ENCODE data around the gene MTUS2. TPM values are rescaled to one million over a fixed set of nuclear protein-coding genes. Genes with fewer than 3 reads are reported as not detected.

MTUS2 gene
- total and polyA plus RNA-seq, 9 of the 15 experiments (the other 6 are each of a cell fraction or from before 2014, with no cell fraction given): 0.01 to 0.28 (median 0.06) TPM; not detected in 1

- Histone ChIP-seq H3K36me3 (ENCODE audit: control insufficient read depth, insufficient read depth, low read length) (no peaks in the 10 kb centered on the region), H3K4me2 (ENCODE audit: insufficient read depth, low read length) (no peak overlapping the region), H4K20me1 (replicated peaks; ENCODE audit: control insufficient read depth, insufficient read depth, low read length) (no peaks in the 10 kb centered on the region), H3K4me3 (no peak overlapping the region), H3K9me1 (ENCODE audit: control insufficient read depth, insufficient read depth, low read length) (no peaks in the 10 kb centered on the region), H3K79me2 (ENCODE audit: control insufficient read depth, insufficient read depth, low read length) (no peaks in the 10 kb centered on the region), H3K27me3 (ENCODE audit: control insufficient read depth in 2 of 2, insufficient read depth in 2 of 2, low read length in 2 of 2) (peaks cover 0 to under 1% of the 10 kb centered on the region in 2 experiments; a peak in 1 of 5 replicates), H3K9me3 (replicated peaks; ENCODE audit: control insufficient read depth, insufficient read depth, low read depth, low read length) (no peaks in the 10 kb centered on the region), H3K27ac (ENCODE audit: extremely low read depth, low read depth, low read length) (no peak overlapping the region), H3K9ac (ENCODE audit: insufficient read depth in 1 of 2, low read depth in 2 of 2, low read length in 2 of 2) (no peak overlapping the region), H2AFZ (ENCODE audit: low read depth, low read length) (no peak overlapping the region), H3K4me1 (replicated peaks in 1 of 2; ENCODE audit: control insufficient read depth in 2 of 2, insufficient read depth in 2 of 2, low read length in 2 of 2) (no peaks in the 10 kb centered on the region)
- ChIA-PET CTCF (ENCODE audit: low intra/inter-chr PET ratio) (no interaction called here), POLR2A (interaction anchor here (0.6 kb wide), 1 partner anchor 14 kb away, joined by 3 read pairs; no protein-coding TSS in a partner anchor)
- intact Hi-C loops (cut with micrococcal nuclease) (no loop called here), in situ Hi-C loops (cut with MboI) (no loop called here)
- FAIRE-seq (no peak), DNase-seq (ENCODE audit: extremely low read depth in 1 of 4, low spot score in 3 of 4) (no peak), ATAC-seq (no peak)
- no TSS peak for BruUV-seq (replicated peaks)
- TF ChIP-seq WHSC1 (IDR thresholded peaks at IDR 0.05; ENCODE audit: low read length) (no peak), STAG1 (CRISPR knock-in tag; IDR thresholded peaks at IDR 0.05; ENCODE audit: borderline replicate concordance) (no peak), TFE3 (CRISPR knock-in tag; IDR thresholded peaks at IDR 0.05) (no peak)
- 0% methylated on average over 5 of the region's 5 CpGs for WGBS (ENCODE audit: insufficient coverage, low coverage, missing lambda C conversion rate)
Measured at GRCh38 chr13:29287237-29287636, 467.1 kb downstream of the MTUS2 start.

DNA sequence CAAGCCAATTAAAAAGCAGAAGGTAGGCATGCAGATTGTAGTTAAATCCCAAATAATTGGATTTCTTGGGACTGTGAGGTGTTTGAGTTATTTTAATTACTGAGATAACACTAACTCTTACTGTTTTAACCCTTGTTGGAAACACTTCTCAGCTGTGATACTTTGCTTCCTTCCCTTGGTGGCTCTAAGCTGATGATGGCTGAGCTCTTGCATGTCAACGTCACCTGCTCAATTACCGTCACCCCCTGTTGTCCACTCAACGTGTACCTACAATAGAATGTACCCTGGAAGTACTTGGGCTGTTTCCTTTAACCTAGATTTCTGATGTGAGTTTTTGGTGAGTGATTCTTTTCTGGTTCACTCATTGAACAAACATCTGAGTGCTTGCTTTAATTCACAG, 471.9 kb downstream of the MTUS2 start:
- no peak overlapping the region for H3K4me3 ChIP-seq
- in situ Hi-C loops (cut with MboI): no loop called here
- H3K27me3 ChIP-seq (ENCODE audit: control insufficient read depth in 2 of 2, insufficient read depth in 2 of 2, low read length in 2 of 2): no peaks in the 10 kb centered on the region
- no peak for ATAC-seq
- no peak for FAIRE-seq
- no peaks in the 10 kb centered on the region for H3K79me2 ChIP-seq (ENCODE audit: control insufficient read depth, insufficient read depth, low read length)
- no peak for TF ChIP-seq SIN3B (IDR thresholded peaks at IDR 0.05; ENCODE audit: low read depth)
- no peak for TF ChIP-seq ZFX (CRISPR knock-in tag; IDR thresholded peaks at IDR 0.05)
- no peak for TF ChIP-seq ARID2 (IDR thresholded peaks at IDR 0.05)
- TF ChIP-seq SRSF3 (IDR thresholded peaks at IDR 0.05; ENCODE audit: insufficient read depth, low read length): no peak
- no peak for TF ChIP-seq ZC3H8 (IDR thresholded peaks at IDR 0.05)
- no peak for TF ChIP-seq ZNF280A (IDR thresholded peaks at IDR 0.05; ENCODE audit: low read depth, partially characterized antibody)
- no peak for TF ChIP-seq ZNF431 (CRISPR knock-in tag; IDR thresholded peaks at IDR 0.05)
- WGBS (ENCODE audit: insufficient coverage, low coverage, missing lambda C conversion rate): 0% methylated on average over 3 of the region's 3 CpGs
- CTCF ChIA-PET (ENCODE audit: low intra/inter-chr PET ratio): no interaction called here
- intact Hi-C loops (cut with micrococcal nuclease): no loop called here
- no peak for DNase-seq (ENCODE audit: extremely low read depth in 1 of 4, low spot score in 3 of 4)
- no peak overlapping the region for H3K27ac ChIP-seq (ENCODE audit: extremely low read depth, low read depth, low read length)
- no peaks in the 10 kb centered on the region for H3K4me1 ChIP-seq (replicated peaks in 1 of 2; ENCODE audit: control insufficient read depth in 2 of 2, insufficient read depth in 2 of 2, low read length in 2 of 2)
- H3K9me1 ChIP-seq (ENCODE audit: control insufficient read depth, insufficient read depth, low read length): no peaks in the 10 kb centered on the region
- H3K9ac ChIP-seq (ENCODE audit: insufficient read depth in 1 of 2, low read depth in 2 of 2, low read length in 2 of 2): no peak overlapping the region
- POLR2A ChIA-PET: no interaction called here
- H2AFZ ChIP-seq (ENCODE audit: low read depth, low read length): no peak overlapping the region
- BruUV-seq (replicated peaks): no TSS peak
- no peak overlapping the region for H3K4me2 ChIP-seq (ENCODE audit: insufficient read depth, low read length)
- no peaks in the 10 kb centered on the region for H4K20me1 ChIP-seq (replicated peaks; ENCODE audit: control insufficient read depth, insufficient read depth, low read length)
- no peaks in the 10 kb centered on the region for H3K9me3 ChIP-seq (replicated peaks; ENCODE audit: control insufficient read depth, insufficient read depth, low read depth, low read length)
- no peaks in the 10 kb centered on the region for H3K36me3 ChIP-seq (ENCODE audit: control insufficient read depth, insufficient read depth, low read length)

All from K562 (cell line).